B cell (primary cell): ENCODE data around the gene RASSF4. TPM values are rescaled to one million over a fixed set of nuclear protein-coding genes. Genes with fewer than 3 reads are reported as not detected.

Source experiments
- ATAC-seq: fragments of 200-7000 bp; cut with Tn5 transposase; one replicate; pipeline ENCODE4 v1.10.0; 2021; ENCODE audit warnings: low read depth, mild to moderate bottlenecking, moderate number of reproducible peaks, moderate library complexity
- CTCF ChIA-PET: fragments of 350-600 bp; sonication (Branson Sonifier 250); formaldehyde crosslinking; loops from one replicate; lab custom pipeline; 2021; ENCODE audit warnings: antibody characterized with exemption, inconsistent platforms; lab: Charles Lee
- POLR2A ChIA-PET: fragments of 350-600 bp; sonication (Branson Sonifier 250); formaldehyde crosslinking; loops from one replicate; lab custom pipeline; 2021; ENCODE audit warnings: antibody characterized with exemption; lab: Charles Lee
- DNase-seq: peaks from one replicate; pipeline ENCODE4 v3.0.0; 2013
- H2AFZ ChIP-seq: 2 replicates; pipeline ENCODE4 v1.6.1; 2012; ENCODE audit warnings: mild to moderate bottlenecking, low read depth, low read length; ENCODE audit not compliant: insufficient read depth, poor library complexity, severe bottlenecking
- H3K27ac ChIP-seq, 2 donors: 1 replicate in 1 of 2; 2 replicates in 1 of 2; pipeline ENCODE4 v1.5.1; 2012 to 2013; ENCODE audit warnings: low read length in 2 of 2, mild to moderate bottlenecking in 2 of 2, moderate library complexity in 1 of 2
- H3K27me3 ChIP-seq, 4 experiments: fragments of 200-600 bp in 1 of 4; sonication (generic) in 1 of 4; replicated peaks in 1 of 4; 1 replicate in 2 of 4; 2 replicates in 2 of 4; pipeline versions ENCODE4 v1.6.1 to v1.7.0; 2013 to 2016; ENCODE audit warnings: low read length in 3 of 4, mild to moderate bottlenecking in 2 of 4, mixed read lengths in 1 of 4, moderate library complexity in 1 of 4; ENCODE audit not compliant: insufficient read depth in 4 of 4, control insufficient read depth in 3 of 4; ENCODE audit errors: control extremely low read depth in 1 of 4
- H3K36me3 ChIP-seq, 2 experiments: replicated peaks in 1 of 2; 1 replicate in 1 of 2; 2 replicates in 1 of 2; pipeline versions ENCODE4 v1.6.1 to v1.7.1; 2013; ENCODE audit warnings: low read length in 1 of 2; ENCODE audit not compliant: insufficient read depth in 2 of 2, control insufficient read depth in 1 of 2; ENCODE audit errors: control extremely low read depth in 1 of 2, extremely low read depth in 1 of 2
- H3K4me1 ChIP-seq, 2 donors: fragments of 200-600 bp in 1 of 2; sonication (generic) in 1 of 2; 1 replicate in 1 of 2; 2 replicates in 1 of 2; pipeline versions ENCODE4 v1.5.1 to v1.6.1; 2013 to 2017; ENCODE audit warnings: low read length in 2 of 2; ENCODE audit not compliant: control insufficient read depth in 2 of 2, insufficient read depth in 2 of 2
- H3K4me2 ChIP-seq: replicated peaks from 2 replicates; pipeline ENCODE3; 2012; ENCODE audit warnings: mild to moderate bottlenecking, low read depth, low read length; ENCODE audit not compliant: poor library complexity, severe bottlenecking
- H3K4me3 ChIP-seq, 5 experiments: fragments of 200-600 bp in 1 of 5; sonication (generic) in 1 of 5; 1 replicate in 3 of 5; 2 replicates in 2 of 5; pipeline versions ENCODE4 v1.5.1 to v1.7.0; 2011 to 2016; ENCODE audit warnings: low read length in 4 of 5, mild to moderate bottlenecking in 4 of 5, low read depth in 2 of 5, control low read depth in 1 of 5, moderate library complexity in 1 of 5; ENCODE audit not compliant: insufficient read depth in 1 of 5; ENCODE audit errors: control extremely low read depth in 1 of 5, extremely low read depth in 1 of 5
- H3K79me2 ChIP-seq: fragments of 200-600 bp; sonication (generic); one replicate; pipeline ENCODE4 v1.6.0; 2016; ENCODE audit warnings: low read length; ENCODE audit not compliant: control insufficient read depth, insufficient read depth
- H3K9ac ChIP-seq: fragments of 200-600 bp; sonication (generic); 2 replicates; pipeline ENCODE4 v1.6.1; 2017; ENCODE audit warnings: mild to moderate bottlenecking, low read length, moderate library complexity
- H3K9me3 ChIP-seq, 3 donors: one replicate each; pipeline versions ENCODE4 v1.6.1 to v1.7.1; 2013; ENCODE audit warnings: low read length in 2 of 3; ENCODE audit not compliant: control insufficient read depth in 2 of 3, insufficient read depth in 1 of 3; ENCODE audit errors: control extremely low read depth in 1 of 3
- H4K20me1 ChIP-seq: 2 replicates; pipeline ENCODE4 v1.6.0; 2012; ENCODE audit warnings: mild to moderate bottlenecking, low read length; ENCODE audit not compliant: insufficient read depth, control insufficient read depth, poor library complexity, severe bottlenecking
- H3K27ac Mint-ChIP-seq: one replicate; pipeline ENCODE4 v1.8.0; 2021; ENCODE audit warnings: mixed read lengths
- H3K27me3 Mint-ChIP-seq: one replicate; pipeline ENCODE4 v1.8.0; 2021; ENCODE audit warnings: mixed read lengths
- H3K4me1 Mint-ChIP-seq: one replicate; pipeline ENCODE4 v1.8.0; 2021; ENCODE audit warnings: mixed read lengths
- H3K4me3 Mint-ChIP-seq: one replicate; pipeline ENCODE4 v1.8.0; 2021; ENCODE audit warnings: mixed read lengths
- H3K9me3 Mint-ChIP-seq: one replicate; pipeline ENCODE4 v1.8.0; 2022; ENCODE audit warnings: mixed read lengths; ENCODE audit not compliant: insufficient read depth
- EZH2 ChIP-seq: IDR thresholded peaks from 2 replicates; pipeline ENCODE4 v1.6.1; 2012; ENCODE audit warnings: borderline replicate concordance, low read depth, mild to moderate bottlenecking, moderate library complexity, low read length; ENCODE audit not compliant: insufficient read depth, poor library complexity, severe bottlenecking
- WGBS: methylation state at CpG from one replicate; pipeline ENCODE4 v1.1.5; 2013; ENCODE audit warnings: missing lambda C conversion rate; ENCODE audit not compliant: insufficient coverage; 5-methylcytosine and 5-hydroxymethylcytosine counted together
- intact Hi-C: fragments of 100-400 bp; cut with micrococcal nuclease; formaldehyde crosslinking; loops from one replicate; pipeline ENCODE4 v1.10.0; 2022
- polyA plus RNA-seq: library from polyadenylated mRNA; depleted of rRNA; stranded (reverse); fragments of >200 nt; gene quantifications from 2 replicates; pipeline ENCODE4 v1.2.3, GENCODE V29; 2012
- total RNA-seq, 2 donors: library from RNA; stranded (reverse); fragments of 120-200 nt in 1 of 2; gene quantifications; 1 replicate in 1 of 2; 2 replicates in 1 of 2; pipeline versions ENCODE4 v1.2.3 to v1.2.4, GENCODE V29; 2013 to 2022
- TF ChIP-seq, protein P1 (sequence below): fragments of 200-600 bp; IDR thresholded peaks from one replicate; pipeline ENCODE4 v1.8.0; 2022; ENCODE audit warnings: antibody characterized with exemption, mild to moderate bottlenecking

RASSF4 gene
- total and polyA plus RNA-seq, 2 donors (not counting 1 experiment from before 2014, with no cell fraction given) = 1.9 to 2.6 TPM

DNA sequence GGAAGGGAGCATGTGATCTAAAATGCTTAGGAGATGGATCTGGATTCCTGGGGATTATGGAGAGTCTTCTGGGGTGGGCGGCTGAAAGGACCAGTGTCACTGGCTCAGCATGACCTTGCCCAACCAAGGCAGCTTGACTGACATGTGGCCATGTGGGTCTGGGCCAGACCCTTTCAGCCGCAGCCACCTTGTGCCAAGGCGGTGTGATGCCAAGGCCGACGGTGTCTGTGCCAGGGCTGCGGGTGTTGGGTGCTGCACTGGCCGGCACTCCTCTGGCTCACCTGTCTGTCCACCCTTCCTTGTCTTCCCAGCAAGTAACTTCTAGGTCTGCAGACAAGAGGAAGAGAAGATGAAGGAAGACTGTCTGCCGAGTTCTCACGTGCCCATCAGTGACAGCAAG, 10.3 kb downstream of the RASSF4 start:
- Histone ChIP-seq H3K4me3 (no peak overlapping the region), H3K27ac (no peak overlapping the region), H3K4me1 (peaks cover 47 to 63% of the 10 kb centered on the region in 2 donors), H3K36me3 (no peaks in the 10 kb centered on the region), H2AFZ (no peak overlapping the region), H3K9ac (no peak overlapping the region), H3K9me3 (no peaks in the 10 kb centered on the region), H3K27me3 (no peaks in the 10 kb centered on the region), H4K20me1 (no peaks in the 10 kb centered on the region), H3K4me2 (no peak overlapping the region), H3K79me2 (no peaks in the 10 kb centered on the region)
- intact Hi-C loops = loop anchor here (5.0 kb wide), 1 partner anchor 93 kb away; no protein-coding TSS in a partner anchor
- ATAC-seq (no peak), DNase-seq (no peak)
- WGBS = 100% methylated on average over 7 of the region's 9 CpGs
- H3K27me3 Mint-ChIP-seq = no peaks in the 10 kb centered on the region
- ChIA-PET POLR2A (no interaction called here), CTCF (no interaction called here)
- H3K4me1 Mint-ChIP-seq = peaks cover 63% of the 10 kb centered on the region
- H3K27ac Mint-ChIP-seq = no peak overlapping the region
- H3K4me3 Mint-ChIP-seq = no peak overlapping the region
- H3K9me3 Mint-ChIP-seq = no peaks in the 10 kb centered on the region
- TF ChIP-seq, protein P1, sequence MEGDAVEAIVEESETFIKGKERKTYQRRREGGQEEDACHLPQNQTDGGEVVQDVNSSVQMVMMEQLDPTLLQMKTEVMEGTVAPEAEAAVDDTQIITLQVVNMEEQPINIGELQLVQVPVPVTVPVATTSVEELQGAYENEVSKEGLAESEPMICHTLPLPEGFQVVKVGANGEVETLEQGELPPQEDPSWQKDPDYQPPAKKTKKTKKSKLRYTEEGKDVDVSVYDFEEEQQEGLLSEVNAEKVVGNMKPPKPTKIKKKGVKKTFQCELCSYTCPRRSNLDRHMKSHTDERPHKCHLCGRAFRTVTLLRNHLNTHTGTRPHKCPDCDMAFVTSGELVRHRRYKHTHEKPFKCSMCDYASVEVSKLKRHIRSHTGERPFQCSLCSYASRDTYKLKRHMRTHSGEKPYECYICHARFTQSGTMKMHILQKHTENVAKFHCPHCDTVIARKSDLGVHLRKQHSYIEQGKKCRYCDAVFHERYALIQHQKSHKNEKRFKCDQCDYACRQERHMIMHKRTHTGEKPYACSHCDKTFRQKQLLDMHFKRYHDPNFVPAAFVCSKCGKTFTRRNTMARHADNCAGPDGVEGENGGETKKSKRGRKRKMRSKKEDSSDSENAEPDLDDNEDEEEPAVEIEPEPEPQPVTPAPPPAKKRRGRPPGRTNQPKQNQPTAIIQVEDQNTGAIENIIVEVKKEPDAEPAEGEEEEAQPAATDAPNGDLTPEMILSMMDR = no peak
- no peak for TF ChIP-seq EZH2

DNA sequence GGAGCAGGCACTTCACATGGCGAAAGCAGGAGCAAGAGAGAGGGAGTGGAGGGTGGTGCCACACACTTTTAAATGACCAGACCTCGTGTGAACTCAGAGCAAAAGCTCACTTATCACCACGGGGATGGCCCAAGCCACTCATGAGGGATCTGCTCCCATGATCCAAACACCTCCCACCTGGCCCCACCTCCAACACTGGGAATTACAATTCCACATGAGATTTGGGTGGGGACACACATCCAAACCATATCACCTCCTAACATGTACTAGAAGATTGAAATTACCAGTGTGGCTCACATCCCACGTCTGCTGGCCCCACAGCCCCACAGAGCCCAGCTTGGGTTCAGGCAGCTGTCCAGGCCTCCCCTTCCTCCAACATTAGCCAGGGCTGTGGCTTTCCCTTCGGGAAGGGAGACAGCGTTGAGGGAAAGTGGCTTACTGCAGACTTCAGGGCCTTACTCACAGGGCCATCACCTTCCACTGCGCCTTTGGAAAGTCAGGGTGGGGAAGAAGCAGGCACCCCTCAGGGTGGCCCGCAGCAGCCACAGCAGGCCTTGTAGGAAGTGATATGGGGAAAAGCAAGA, 11.3 kb downstream of the RASSF4 start:
- no peaks in the 10 kb centered on the region for H3K27me3 Mint-ChIP-seq
- WGBS = 96% methylated on average over 5 of the region's 8 CpGs
- peaks cover 43 to 60% of the 10 kb centered on the region in 2 donors for H3K4me1 ChIP-seq
- peaks cover 54% of the 10 kb centered on the region for H3K4me1 Mint-ChIP-seq
- no peak overlapping the region for H2AFZ ChIP-seq
- POLR2A ChIA-PET = no interaction called here
- H3K9me3 Mint-ChIP-seq = no peaks in the 10 kb centered on the region
- H3K9me3 ChIP-seq = no peaks in the 10 kb centered on the region
- DNase-seq = no peak
- no peak overlapping the region for H3K9ac ChIP-seq
- no peak for ATAC-seq
- H3K27ac Mint-ChIP-seq = peak overlapping the region; percentile 46
- TF ChIP-seq EZH2 = no peak
- TF ChIP-seq, protein P1 = no peak
- intact Hi-C loops = loop anchor here (5.0 kb wide), 1 partner anchor 94 kb away; no protein-coding TSS in a partner anchor
- H3K4me2 ChIP-seq = no peak overlapping the region
- CTCF ChIA-PET = interaction anchor here (1.0 kb wide), 1 partner anchor 38 kb away, joined by 4 read pairs; no protein-coding TSS in a partner anchor
- peaks cover 0 to 5% (median 0%) of the 10 kb centered on the region in 4 experiments for H3K27me3 ChIP-seq
- no peaks in the 10 kb centered on the region for H3K79me2 ChIP-seq
- H3K36me3 ChIP-seq = no peaks in the 10 kb centered on the region
- H4K20me1 ChIP-seq = no peaks in the 10 kb centered on the region
- no peak overlapping the region for H3K4me3 ChIP-seq
- no peak overlapping the region for H3K27ac ChIP-seq
- no peak overlapping the region for H3K4me3 Mint-ChIP-seq
